Measurements from ENCODE around the gene PDLIM3.

Gene PDLIM3

DNA sequence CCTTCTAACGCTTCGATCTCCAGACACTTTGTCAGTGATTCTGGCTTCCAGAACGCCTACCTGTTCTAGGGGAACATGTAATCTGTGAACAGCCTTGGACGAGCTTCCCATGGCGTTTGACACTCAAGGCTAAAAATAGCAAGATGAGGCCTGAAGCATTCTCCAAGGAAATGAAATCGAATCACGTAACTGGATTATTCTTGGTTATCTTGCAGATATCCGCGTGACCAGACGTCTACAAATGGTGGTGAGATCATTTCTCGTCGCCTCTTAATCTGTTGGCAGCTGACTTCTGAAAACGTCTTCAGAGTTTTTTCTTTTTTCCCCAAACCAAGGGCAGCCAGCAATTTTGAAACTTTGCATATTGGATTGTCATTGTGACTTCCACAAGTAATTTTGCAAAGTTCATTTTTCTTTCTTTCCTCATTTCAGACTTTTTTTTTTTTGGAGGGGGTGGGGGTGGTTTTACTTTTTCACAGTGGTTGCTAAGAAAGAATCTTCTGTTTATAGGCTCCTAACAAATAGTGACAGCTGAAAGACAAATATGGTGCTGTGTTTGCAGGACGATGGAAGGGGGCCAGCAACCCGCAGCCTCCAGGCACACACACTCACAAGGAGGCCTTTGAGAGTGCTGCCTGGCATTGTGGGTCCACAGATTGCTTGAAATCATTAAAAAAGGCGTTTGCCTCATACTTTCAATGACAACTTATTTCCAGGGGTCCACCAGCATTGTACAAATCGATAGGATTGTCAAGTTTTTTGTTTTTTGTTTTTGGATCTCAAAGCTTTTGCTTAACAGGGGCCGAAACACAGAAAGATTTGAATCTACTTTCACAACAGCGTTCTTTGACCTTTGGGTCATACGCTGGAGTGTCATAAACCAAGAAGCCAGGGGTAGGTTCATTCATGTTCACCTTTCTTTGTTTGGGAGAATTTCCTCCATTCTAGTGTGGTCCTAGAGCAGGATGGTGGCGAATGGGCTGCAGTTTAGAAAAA lies 32.4 kb upstream of the PDLIM3 start:
- TF ChIP-seq FOXP2 (optimal IDR thresholded peaks at IDR 0.05; ENCODE audit: borderline replicate concordance, extremely low read depth, extremely low read length, insufficient read depth) (no peak), SIN3A (IDR thresholded peaks at IDR 0.05; ENCODE audit: borderline replicate concordance, insufficient read depth, low read length) (no peak), POLR2AphosphoS5 (IDR thresholded peaks at IDR 0.05; ENCODE audit: low read depth, low read length) (no peak), TAF1 (IDR thresholded peaks at IDR 0.05; ENCODE audit: borderline replicate concordance, insufficient read depth, low read length) (no peak)
- TF ChIP-seq, protein P1, sequence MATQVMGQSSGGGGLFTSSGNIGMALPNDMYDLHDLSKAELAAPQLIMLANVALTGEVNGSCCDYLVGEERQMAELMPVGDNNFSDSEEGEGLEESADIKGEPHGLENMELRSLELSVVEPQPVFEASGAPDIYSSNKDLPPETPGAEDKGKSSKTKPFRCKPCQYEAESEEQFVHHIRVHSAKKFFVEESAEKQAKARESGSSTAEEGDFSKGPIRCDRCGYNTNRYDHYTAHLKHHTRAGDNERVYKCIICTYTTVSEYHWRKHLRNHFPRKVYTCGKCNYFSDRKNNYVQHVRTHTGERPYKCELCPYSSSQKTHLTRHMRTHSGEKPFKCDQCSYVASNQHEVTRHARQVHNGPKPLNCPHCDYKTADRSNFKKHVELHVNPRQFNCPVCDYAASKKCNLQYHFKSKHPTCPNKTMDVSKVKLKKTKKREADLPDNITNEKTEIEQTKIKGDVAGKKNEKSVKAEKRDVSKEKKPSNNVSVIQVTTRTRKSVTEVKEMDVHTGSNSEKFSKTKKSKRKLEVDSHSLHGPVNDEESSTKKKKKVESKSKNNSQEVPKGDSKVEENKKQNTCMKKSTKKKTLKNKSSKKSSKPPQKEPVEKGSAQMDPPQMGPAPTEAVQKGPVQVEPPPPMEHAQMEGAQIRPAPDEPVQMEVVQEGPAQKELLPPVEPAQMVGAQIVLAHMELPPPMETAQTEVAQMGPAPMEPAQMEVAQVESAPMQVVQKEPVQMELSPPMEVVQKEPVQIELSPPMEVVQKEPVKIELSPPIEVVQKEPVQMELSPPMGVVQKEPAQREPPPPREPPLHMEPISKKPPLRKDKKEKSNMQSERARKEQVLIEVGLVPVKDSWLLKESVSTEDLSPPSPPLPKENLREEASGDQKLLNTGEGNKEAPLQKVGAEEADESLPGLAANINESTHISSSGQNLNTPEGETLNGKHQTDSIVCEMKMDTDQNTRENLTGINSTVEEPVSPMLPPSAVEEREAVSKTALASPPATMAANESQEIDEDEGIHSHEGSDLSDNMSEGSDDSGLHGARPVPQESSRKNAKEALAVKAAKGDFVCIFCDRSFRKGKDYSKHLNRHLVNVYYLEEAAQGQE (IDR thresholded peaks at IDR 0.05; ENCODE audit: insufficient read depth in 1 of 2, low read depth in 2 of 2, low read length in 2 of 2): no peak

- no peak for TF ChIP-seq TAF1 (IDR thresholded peaks at IDR 0.05; ENCODE audit: borderline replicate concordance, insufficient read depth, low read length)
- no peak for TF ChIP-seq POLR2AphosphoS5 (IDR thresholded peaks at IDR 0.05; ENCODE audit: low read depth, low read length)
- no peak for TF ChIP-seq FOXP2 (optimal IDR thresholded peaks at IDR 0.05; ENCODE audit: borderline replicate concordance, extremely low read depth, extremely low read length, insufficient read depth)
- TF ChIP-seq SIN3A (IDR thresholded peaks at IDR 0.05; ENCODE audit: borderline replicate concordance, insufficient read depth, low read length): no peak
- TF ChIP-seq, protein P1 (IDR thresholded peaks at IDR 0.05; ENCODE audit: insufficient read depth in 1 of 2, low read depth in 2 of 2, low read length in 2 of 2): no peak
Observed at GRCh38 chr4:185566972-185567371, 31.7 kb upstream of the PDLIM3 start.

DNA sequence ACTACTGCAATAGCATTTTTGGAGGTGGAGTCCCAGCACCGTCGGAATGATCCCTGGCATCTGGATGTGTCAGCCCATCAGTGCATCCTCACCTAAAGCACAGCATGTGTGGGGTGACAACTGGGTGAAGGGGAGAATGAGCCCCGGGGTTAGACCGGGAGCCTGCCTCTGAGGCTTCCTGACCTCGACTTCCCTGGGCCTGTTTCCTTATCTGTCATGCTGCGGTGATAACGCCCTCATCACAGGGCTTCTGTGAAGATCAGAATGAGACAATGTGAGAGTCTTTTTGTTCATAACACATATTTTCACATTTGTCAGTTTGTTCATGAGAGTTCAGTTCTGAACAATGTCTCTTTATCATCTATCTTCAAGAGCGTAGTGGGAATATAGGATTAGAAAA lies 31.1 kb upstream of the PDLIM3 start:
- TF ChIP-seq SIN3A (IDR thresholded peaks at IDR 0.05; ENCODE audit: borderline replicate concordance, insufficient read depth, low read length): no peak
- no peak for TF ChIP-seq FOXP2 (optimal IDR thresholded peaks at IDR 0.05; ENCODE audit: borderline replicate concordance, extremely low read depth, extremely low read length, insufficient read depth)
- TF ChIP-seq, protein P1 (IDR thresholded peaks at IDR 0.05; ENCODE audit: insufficient read depth in 1 of 2, low read depth in 2 of 2, low read length in 2 of 2): no peak
- no peak for TF ChIP-seq POLR2AphosphoS5 (IDR thresholded peaks at IDR 0.05; ENCODE audit: low read depth, low read length)
- no peak for TF ChIP-seq TAF1 (IDR thresholded peaks at IDR 0.05; ENCODE audit: borderline replicate concordance, insufficient read depth, low read length)

DNA sequence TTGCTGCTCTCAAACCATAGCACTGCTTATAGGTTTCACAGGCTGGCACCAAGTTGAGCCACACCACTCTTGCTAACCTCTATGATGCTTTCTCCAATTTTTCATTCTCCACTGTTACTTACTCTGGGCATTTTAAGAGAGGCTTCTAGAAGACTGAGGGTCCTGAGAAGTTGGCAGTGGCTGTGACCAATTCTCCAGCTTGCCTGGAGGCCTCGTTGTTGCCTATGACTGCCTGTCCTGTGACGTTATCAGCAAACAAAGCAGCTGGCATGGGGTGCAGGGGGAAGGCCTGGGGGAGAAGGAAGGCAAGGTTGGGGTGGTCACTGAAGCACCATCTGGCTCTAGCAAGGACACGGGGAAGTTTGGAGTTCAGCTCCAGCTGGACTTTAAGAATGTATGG lies 30.4 kb upstream of the PDLIM3 start:
- TF ChIP-seq TAF1 (IDR thresholded peaks at IDR 0.05; ENCODE audit: borderline replicate concordance, insufficient read depth, low read length) (no peak), SIN3A (IDR thresholded peaks at IDR 0.05; ENCODE audit: borderline replicate concordance, insufficient read depth, low read length) (no peak), POLR2AphosphoS5 (IDR thresholded peaks at IDR 0.05; ENCODE audit: low read depth, low read length) (no peak), FOXP2 (optimal IDR thresholded peaks at IDR 0.05; ENCODE audit: borderline replicate concordance, extremely low read depth, extremely low read length, insufficient read depth) (no peak)
- TF ChIP-seq, protein P1 (IDR thresholded peaks at IDR 0.05; ENCODE audit: insufficient read depth in 1 of 2, low read depth in 2 of 2, low read length in 2 of 2): no peak
